ENCODE results near the gene BCAT1.
"Not testable (repeated sequence)": the region's sequence is repeated elsewhere in the genome, so short reads cannot be mapped to it uniquely, and the experiment has no call there.

The BCAT1 gene

DNA sequence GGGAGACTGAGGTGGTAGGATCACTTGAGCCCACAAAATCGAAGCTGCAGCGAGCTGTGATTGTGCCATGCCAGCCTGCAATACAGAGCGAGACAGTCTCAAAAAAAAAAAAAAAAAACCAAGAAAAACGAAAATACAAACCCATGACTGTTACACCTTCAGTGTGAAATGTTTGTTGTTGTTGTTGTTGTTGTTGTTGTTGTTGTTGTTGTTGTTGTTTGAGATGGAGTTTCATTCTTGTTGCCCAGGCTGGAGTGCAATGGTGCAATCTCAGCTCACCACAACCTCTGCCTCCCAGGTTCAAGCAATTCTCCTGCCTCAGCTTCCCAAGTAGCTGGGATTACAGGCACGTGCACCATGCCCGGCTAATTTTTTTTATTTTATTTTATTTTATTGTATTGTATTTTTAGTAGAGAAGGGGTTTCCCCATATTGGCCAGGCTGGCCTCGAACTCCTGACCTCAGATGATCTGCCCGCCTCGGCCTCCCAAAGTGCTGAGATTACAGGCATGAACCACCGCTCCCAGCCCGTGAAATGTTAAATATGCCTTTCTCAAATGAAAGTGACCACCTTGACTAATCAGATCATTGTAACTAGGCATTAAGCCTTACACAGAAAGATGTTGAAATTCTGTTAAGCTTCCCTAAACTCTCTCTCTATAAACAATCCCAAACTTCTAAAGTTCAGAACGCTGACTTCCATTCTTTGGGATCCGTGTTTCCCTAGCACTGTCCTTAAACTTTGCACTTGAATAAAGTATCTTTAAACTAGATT, 20.2 kb downstream of the BCAT1 start:
- H3K27me3 Mint-ChIP-seq; intact Hi-C loops (cut with micrococcal nuclease); H3K27ac Mint-ChIP-seq; H3K4me3 Mint-ChIP-seq; H3K36me3 Mint-ChIP-seq (ENCODE audit: low read depth); H3K9me3 Mint-ChIP-seq: not testable (repeated sequence)
- peaks cover 27% of the 10 kb centered on the region for H3K4me1 Mint-ChIP-seq (ENCODE audit: low read depth)

DNA sequence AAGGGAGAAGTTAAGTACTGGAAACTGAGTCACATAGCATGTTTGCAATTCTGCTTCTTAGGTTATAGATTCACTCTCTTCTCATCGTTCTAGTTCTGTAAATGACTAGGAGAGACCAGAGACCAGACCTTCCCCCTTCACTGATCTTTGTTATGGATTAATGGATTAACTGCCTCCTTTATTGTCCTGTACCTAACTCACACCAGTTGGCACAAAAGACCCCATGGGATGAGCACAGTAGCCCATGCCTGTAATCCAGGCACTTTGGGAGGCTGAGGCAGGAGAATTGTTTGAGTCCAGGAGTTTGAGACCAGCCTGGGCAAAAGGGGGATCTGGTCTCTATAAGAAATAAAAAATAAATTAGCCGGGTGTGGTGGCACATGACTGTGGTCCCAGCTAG, 20.8 kb downstream of the BCAT1 start:
- H3K4me1 Mint-ChIP-seq (ENCODE audit: low read depth) = peaks cover 27% of the 10 kb centered on the region
- intact Hi-C loops (cut with micrococcal nuclease) = no loop called here
- H3K27ac Mint-ChIP-seq = no peak overlapping the region
- H3K4me3 Mint-ChIP-seq = no peak overlapping the region
- no peaks in the 10 kb centered on the region for H3K36me3 Mint-ChIP-seq (ENCODE audit: low read depth)
- peaks cover 6% of the 10 kb centered on the region for H3K27me3 Mint-ChIP-seq
- no peaks in the 10 kb centered on the region for H3K9me3 Mint-ChIP-seq

DNA sequence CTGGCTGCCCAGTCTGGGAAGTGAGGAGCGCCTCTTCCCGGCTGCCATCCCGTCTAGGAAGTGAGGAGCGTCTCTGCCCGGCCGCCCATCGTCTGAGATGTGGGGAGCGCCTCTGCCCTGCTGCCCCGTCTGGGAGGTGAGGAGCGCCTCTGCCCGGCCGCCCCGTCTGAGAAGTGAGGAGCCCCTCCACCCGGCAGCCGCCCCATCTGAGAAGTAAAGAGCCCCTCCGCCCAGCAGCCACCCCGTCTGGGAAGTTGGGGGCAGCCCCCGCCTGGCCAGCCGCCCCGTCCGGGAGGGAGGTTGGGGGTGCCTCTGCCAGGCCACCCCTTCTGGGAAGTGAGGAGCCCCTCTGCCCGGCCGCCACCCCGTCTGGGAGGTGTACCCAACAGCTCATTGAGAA, 22.8 kb downstream of the BCAT1 start:
- H3K36me3 Mint-ChIP-seq (ENCODE audit: low read depth); H3K27ac Mint-ChIP-seq; H3K27me3 Mint-ChIP-seq; H3K4me3 Mint-ChIP-seq; H3K9me3 Mint-ChIP-seq; intact Hi-C loops (cut with micrococcal nuclease): not testable (repeated sequence)
- H3K4me1 Mint-ChIP-seq (ENCODE audit: low read depth) = peaks cover 28% of the 10 kb centered on the region

DNA sequence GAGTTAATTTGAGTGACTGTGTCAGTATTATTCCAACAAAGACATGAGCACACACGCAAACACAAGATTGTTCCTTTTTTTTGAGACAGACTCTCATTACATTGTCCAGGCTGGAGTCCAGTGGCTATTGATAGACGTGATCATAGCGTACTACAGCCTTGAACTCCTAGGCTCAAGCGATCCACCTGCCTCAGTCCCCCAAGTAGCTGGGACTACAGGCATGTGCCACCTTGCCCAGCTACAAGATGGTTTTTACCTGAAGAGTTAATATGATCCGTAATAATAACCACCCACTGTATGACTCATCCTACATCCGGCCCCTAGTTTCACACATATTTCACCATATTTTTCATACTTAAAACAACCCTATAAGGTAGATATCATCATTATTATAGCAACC, 26.8 kb downstream of the BCAT1 start:
- intact Hi-C loops (cut with micrococcal nuclease) = no loop called here
- Mint-ChIP-seq H3K4me3 (no peak overlapping the region), H3K9me3 (no peaks in the 10 kb centered on the region), H3K27me3 (no peaks in the 10 kb centered on the region), H3K4me1 (ENCODE audit: low read depth) (peaks cover 17% of the 10 kb centered on the region), H3K27ac (peak overlapping the region; percentile 34), H3K36me3 (ENCODE audit: low read depth) (no peaks in the 10 kb centered on the region)

DNA sequence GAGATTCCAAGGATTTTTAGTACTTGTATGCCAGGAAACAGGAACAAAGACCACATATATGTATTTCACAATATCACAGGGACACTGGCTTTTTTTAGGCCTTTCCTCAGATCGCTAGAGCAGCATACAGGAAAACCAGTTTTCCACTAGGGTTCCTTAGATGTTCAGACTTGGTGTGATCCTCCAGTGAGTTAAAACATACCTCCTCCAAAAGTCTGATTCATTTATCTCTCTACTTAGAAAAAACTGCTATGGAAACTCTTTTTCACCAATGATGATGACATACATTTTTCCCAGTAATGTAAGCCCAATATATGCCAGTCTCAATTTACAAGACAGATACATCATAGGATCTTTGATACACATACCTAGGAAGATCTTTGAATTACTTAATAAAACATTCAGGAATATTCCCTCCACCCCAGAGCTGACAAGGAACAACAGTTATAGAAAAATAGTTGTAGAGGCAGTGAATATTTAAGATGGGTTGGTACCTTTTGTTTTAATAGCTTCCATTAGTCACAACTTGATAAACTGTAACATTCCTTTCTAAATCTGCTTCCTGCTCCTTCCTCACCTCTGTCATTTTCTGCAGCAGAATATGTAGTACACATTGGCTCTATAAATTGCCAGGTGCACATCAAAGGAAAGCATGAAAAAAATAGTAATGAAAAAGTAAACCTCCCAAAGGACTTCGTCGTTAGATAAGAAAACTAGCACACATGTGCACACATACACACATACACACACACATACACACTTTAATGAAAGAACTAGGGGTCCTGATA, 27.5 kb downstream of the BCAT1 start:
- Mint-ChIP-seq H3K27me3 (no peaks in the 10 kb centered on the region), H3K36me3 (ENCODE audit: low read depth) (no peaks in the 10 kb centered on the region), H3K27ac (peak overlapping the region; percentile 34), H3K4me1 (ENCODE audit: low read depth) (peaks cover 16% of the 10 kb centered on the region), H3K9me3 (no peaks in the 10 kb centered on the region), H3K4me3 (no peak overlapping the region)
- intact Hi-C loops (cut with micrococcal nuclease) = no loop called here

DNA sequence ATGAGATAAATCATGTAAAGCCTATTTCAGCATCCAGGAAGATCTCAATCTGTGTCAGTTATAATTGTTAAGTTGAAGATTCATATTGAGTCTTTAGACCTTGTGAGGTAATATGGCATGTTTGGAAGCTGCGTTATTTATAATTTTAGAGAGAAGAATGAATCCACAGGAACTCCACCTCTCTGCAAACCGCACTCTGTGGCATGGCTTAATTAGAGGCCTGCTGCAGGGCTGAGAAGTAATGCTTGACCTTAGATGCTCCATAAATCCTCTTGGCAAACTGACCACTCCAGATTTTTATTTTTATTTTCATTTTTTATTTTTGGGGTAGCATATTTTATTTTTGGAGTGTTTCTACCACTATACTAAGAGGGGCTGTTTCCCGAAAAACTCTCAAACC, 28.8 kb downstream of the BCAT1 start:
- no peaks in the 10 kb centered on the region for H3K36me3 Mint-ChIP-seq (ENCODE audit: low read depth)
- H3K27me3 Mint-ChIP-seq = no peaks in the 10 kb centered on the region
- H3K27ac Mint-ChIP-seq = no peak overlapping the region

DNA sequence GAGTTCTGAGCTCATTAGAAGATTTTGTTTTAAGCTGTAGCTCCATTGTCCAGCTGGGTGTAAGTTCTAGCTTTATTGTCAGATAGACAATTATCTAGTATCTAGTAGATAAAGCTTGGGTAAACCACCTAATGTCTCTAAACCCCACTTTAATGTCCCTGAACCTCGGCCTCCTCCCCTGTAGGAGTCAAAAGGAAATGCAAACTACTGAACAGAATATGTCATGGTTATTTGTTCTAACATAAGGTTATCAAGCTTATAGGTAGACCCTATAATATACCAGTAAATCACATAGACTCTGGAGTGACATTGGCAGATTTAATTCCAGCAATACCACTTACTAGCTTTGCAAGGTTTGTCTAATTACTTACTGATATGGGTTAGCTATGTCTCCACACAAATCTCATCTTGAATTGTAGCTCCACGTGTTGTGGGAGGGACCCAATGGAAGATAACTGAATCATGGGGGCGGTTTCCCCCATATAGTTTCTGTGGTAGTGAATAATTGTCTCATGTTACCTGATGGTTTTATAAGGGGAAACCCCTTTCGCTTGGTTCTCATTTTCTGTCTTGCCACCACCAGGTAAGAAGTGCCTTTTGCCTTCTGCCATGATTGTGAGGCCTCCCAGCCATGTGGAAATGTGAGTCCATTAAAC, 29.4 kb downstream of the BCAT1 start:
- Mint-ChIP-seq H3K36me3 (ENCODE audit: low read depth) (no peaks in the 10 kb centered on the region), H3K9me3 (no peaks in the 10 kb centered on the region), H3K27ac (no peak overlapping the region), H3K4me3 (no peak overlapping the region), H3K4me1 (ENCODE audit: low read depth) (peaks cover 16% of the 10 kb centered on the region), H3K27me3 (no peaks in the 10 kb centered on the region)
- intact Hi-C loops (cut with micrococcal nuclease) = no loop called here

More for the DNA sequence above, 28.8 kb downstream of the BCAT1 start:
- Mint-ChIP-seq H3K4me1 (ENCODE audit: low read depth) (peaks cover 16% of the 10 kb centered on the region), H3K4me3 (no peak overlapping the region), H3K9me3 (no peaks in the 10 kb centered on the region)
- intact Hi-C loops (cut with micrococcal nuclease) = no loop called here

DNA sequence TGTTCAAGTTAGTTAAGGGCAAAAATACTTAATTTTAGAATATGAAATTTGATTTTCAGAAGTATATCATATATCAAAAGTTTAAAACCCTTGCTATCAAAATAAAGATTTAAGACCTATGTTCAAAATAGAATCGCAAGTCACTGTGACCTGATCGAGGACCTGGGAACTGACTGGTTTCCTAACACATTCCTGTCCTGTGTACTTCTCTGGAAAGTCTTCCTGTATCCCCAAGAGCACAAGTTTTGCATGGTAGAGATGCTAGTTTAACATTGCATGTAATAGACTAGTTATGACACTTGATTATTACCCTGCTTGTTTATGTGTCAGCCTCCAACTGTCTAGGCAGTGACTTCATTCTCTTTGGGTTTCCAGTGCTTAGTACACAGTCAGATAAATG, 30.3 kb downstream of the BCAT1 start:
- intact Hi-C loops (cut with micrococcal nuclease) = no loop called here
- Mint-ChIP-seq H3K9me3 (no peaks in the 10 kb centered on the region), H3K27me3 (no peaks in the 10 kb centered on the region), H3K27ac (no peak overlapping the region), H3K36me3 (ENCODE audit: low read depth) (no peaks in the 10 kb centered on the region), H3K4me1 (ENCODE audit: low read depth) (peaks cover 16% of the 10 kb centered on the region), H3K4me3 (no peak overlapping the region)

DNA sequence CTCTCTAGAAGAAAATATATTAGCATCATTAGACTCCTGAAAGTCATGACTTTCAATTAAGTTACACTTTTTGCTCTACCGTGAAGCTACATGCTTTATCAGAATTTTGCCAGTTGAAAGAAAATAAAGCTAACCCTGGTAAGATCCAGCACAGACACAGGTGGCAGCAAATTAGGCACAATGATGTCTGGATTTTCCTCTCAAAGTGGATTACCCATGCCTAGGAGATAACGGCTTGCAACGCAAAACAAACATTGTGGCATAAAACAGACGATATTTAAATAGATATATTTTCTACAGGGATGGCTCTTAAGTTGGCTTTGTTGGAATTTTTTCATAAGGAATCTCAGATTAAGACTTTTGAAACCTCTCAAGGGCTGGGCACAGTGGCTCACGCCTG, 33.4 kb downstream of the BCAT1 start:
- Mint-ChIP-seq H3K4me3 (no peak overlapping the region), H3K4me1 (ENCODE audit: low read depth) (peaks cover 4% of the 10 kb centered on the region), H3K27me3 (no peaks in the 10 kb centered on the region), H3K36me3 (ENCODE audit: low read depth) (no peaks in the 10 kb centered on the region), H3K27ac (no peak overlapping the region), H3K9me3 (no peaks in the 10 kb centered on the region)
- intact Hi-C loops (cut with micrococcal nuclease) = no loop called here

DNA sequence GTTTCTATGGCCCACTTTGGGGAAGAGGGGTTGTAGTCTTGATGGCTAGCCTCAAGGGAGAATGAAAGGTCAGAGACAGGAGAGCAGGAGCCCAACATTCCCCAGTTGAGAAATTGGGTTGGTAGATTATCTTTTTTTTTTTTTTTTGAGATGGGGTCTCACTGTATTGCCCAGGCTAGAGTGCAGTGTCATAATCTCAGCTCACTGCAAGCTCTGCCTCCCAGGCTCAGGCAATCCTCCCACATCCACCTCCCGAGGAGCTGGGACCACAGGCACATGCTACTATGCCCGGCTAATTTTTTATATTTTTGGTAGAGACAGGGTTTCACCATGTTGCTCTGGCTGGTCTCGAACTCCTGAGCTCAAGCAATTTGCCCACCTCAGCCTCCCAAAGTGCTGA, 34.9 kb downstream of the BCAT1 start:
- H3K36me3 Mint-ChIP-seq (ENCODE audit: low read depth) = no peaks in the 10 kb centered on the region
- no peak overlapping the region for H3K27ac Mint-ChIP-seq
- H3K4me1 Mint-ChIP-seq (ENCODE audit: low read depth) = peaks cover 13% of the 10 kb centered on the region
- intact Hi-C loops (cut with micrococcal nuclease) = no loop called here
- H3K27me3 Mint-ChIP-seq = no peaks in the 10 kb centered on the region
- no peaks in the 10 kb centered on the region for H3K9me3 Mint-ChIP-seq
- H3K4me3 Mint-ChIP-seq = no peak overlapping the region

DNA sequence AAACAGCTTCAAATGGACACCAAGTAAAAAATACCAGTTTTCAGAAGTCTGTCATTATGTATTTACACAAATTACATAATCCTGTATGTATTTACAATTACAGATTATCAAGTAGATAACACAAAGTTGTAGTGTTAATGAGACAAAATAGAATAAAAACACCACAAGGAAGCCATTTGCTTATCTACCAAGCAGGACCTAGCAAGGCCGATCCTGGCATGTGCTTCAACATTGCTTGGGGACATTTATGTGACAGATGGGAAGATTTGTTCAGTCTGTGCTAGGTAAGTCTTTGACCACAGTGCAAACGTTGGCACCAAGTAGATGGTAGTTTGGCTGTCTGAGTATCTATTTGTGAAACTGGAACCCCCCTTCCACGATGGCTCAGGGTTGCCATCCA, 35.8 kb downstream of the BCAT1 start:
- Mint-ChIP-seq H3K27ac (no peak overlapping the region), H3K36me3 (ENCODE audit: low read depth) (no peaks in the 10 kb centered on the region), H3K27me3 (no peaks in the 10 kb centered on the region), H3K4me3 (no peak overlapping the region), H3K4me1 (ENCODE audit: low read depth) (peaks cover 13% of the 10 kb centered on the region), H3K9me3 (no peaks in the 10 kb centered on the region)
- intact Hi-C loops (cut with micrococcal nuclease) = no loop called here

DNA sequence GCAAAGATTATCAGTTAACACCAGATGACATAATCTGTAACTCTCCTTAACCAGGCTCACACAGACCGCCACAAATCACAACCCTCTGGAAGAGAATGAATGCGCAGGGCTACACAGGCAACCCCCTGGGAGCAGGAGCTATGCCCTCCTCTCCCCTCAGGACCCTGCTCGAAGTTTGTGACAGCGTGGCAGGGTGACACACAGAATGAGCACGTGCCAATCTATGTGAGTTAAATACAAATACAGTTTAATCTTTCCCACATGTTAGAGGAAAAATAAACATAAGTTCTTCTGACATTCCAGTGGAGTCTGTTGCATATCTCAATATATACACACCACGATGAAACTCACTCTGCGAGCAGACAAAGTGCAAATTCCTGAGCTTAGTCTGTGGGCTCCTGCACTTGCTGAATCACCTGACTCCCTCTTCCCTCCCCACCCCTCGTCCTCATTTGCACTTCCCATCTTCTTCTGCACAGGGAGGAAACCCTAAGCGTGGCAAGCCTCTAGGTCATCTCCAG, 37.6 kb downstream of the BCAT1 start:
- intact Hi-C loops (cut with micrococcal nuclease) = no loop called here
- H3K27me3 Mint-ChIP-seq = no peaks in the 10 kb centered on the region
- no peak overlapping the region for H3K27ac Mint-ChIP-seq
- H3K4me1 Mint-ChIP-seq (ENCODE audit: low read depth) = peaks cover 13% of the 10 kb centered on the region
- H3K4me3 Mint-ChIP-seq = no peak overlapping the region
- H3K36me3 Mint-ChIP-seq (ENCODE audit: low read depth) = no peaks in the 10 kb centered on the region
- H3K9me3 Mint-ChIP-seq = no peaks in the 10 kb centered on the region

DNA sequence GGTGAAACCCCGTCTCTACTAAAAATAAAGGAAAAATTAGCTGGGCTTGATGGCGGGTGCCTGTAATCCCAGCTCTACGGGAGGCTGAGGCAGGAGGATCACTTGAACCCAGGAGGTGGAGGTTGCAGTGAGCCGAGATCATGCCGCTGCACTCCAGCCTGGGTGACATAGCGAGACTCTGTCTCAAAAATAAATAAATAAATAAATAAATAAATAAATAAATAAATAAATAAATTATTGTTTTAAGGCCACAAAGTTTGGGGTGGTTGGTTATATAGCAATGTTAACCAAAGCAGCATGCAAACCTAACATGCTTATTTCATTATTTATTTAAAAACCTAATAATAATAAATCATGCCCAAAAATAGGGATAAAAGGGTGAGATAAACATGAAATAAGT, 38.7 kb downstream of the BCAT1 start:
- H3K4me3 Mint-ChIP-seq; H3K27me3 Mint-ChIP-seq; H3K9me3 Mint-ChIP-seq; H3K36me3 Mint-ChIP-seq (ENCODE audit: low read depth); intact Hi-C loops (cut with micrococcal nuclease): not testable (repeated sequence)
- H3K27ac Mint-ChIP-seq = peak overlapping the region; percentile 84
- peaks cover 13% of the 10 kb centered on the region for H3K4me1 Mint-ChIP-seq (ENCODE audit: low read depth)

DNA sequence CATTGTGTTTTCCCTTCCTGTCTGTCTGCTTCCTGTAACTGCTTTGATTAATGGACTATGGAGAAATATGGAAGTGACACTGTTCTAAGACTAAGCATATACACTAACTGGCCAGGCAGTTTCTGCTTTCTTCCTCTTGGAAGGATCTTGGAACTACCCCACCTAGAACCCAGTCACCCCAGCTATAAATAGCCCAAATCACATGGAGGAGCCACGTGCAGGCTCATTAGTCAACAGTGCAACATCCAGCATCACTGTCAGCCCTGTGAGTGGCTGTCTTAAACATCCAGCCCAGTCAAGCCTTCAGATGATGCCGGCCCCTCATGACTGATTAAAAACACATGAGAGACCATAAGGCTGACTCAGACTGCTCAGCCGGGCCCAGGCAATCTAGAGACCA, 39.2 kb downstream of the BCAT1 start:
- no peaks in the 10 kb centered on the region for H3K36me3 Mint-ChIP-seq (ENCODE audit: low read depth)
- H3K4me3 Mint-ChIP-seq = no peak overlapping the region
- peak overlapping the region; percentile 84 for H3K27ac Mint-ChIP-seq
- H3K9me3 Mint-ChIP-seq = no peaks in the 10 kb centered on the region
- intact Hi-C loops (cut with micrococcal nuclease) = loop anchor here (5.0 kb wide), 1 partner anchor 143 kb away; a partner anchor contains a TSS
- peaks cover 13% of the 10 kb centered on the region for H3K4me1 Mint-ChIP-seq (ENCODE audit: low read depth)
- no peaks in the 10 kb centered on the region for H3K27me3 Mint-ChIP-seq

All from dendritic cell treated with granulocyte-macrophage colony-stimulating factor and Interleukin-4, amounts not matched to agents 40 ng/mL and 50 ng/mL, for 4 days (primary cell).